WI38 (cell line): ENCODE data around the gene TMEM168.
"Not testable (repeated sequence)": the region's sequence is repeated elsewhere in the genome, so short reads cannot be mapped to it uniquely, and the experiment has no call there.

Source experiments
- H3K4me3 ChIP-seq: 2 replicates; pipeline ENCODE4 v1.5.1; 2011; ENCODE audit warnings: low read depth, mild to moderate bottlenecking, control low read depth, low read length
- CTCF ChIP-seq: IDR thresholded peaks from 2 replicates; pipeline ENCODE4 v1.5.1; 2012; ENCODE audit warnings: low read depth, mild to moderate bottlenecking, control low read depth, low read length

The TMEM168 gene

GRCh38 chr7:112745635-112746034 lies 44.6 kb downstream of the TMEM168 start:
- no peak overlapping the region for H3K4me3 ChIP-seq
- no peak for TF ChIP-seq CTCF

GRCh38 chr7:112744818-112745217 lies 45.4 kb downstream of the TMEM168 start:
- TF ChIP-seq CTCF = no peak
- no peak overlapping the region for H3K4me3 ChIP-seq

GRCh38 chr7:112743811-112744210 lies 46.4 kb downstream of the TMEM168 start:
- no peak for TF ChIP-seq CTCF
- no peak overlapping the region for H3K4me3 ChIP-seq

- no peak for TF ChIP-seq CTCF
These were observed 49.5 kb downstream of the TMEM168 start for GRCh38 chr7:112740667-112741066.

GRCh38 chr7:112739436-112740180 lies 50.6 kb downstream of the TMEM168 start:
- TF ChIP-seq CTCF = no peak
- H3K4me3 ChIP-seq = no peak overlapping the region

More at GRCh38 chr7:112740667-112741066, 49.5 kb downstream of the TMEM168 start:
- no peak overlapping the region for H3K4me3 ChIP-seq

- no peak for TF ChIP-seq CTCF
- no peak overlapping the region for H3K4me3 ChIP-seq
These were observed 54.9 kb downstream of the TMEM168 start for GRCh38 chr7:112735261-112735660.

GRCh38 chr7:112731324-112731723 lies 58.9 kb downstream of the TMEM168 start:
- H3K4me3 ChIP-seq = not testable (repeated sequence)

GRCh38 chr7:112726076-112726475 lies 64.1 kb downstream of the TMEM168 start:
- H3K4me3 ChIP-seq = no peak overlapping the region
- TF ChIP-seq CTCF = no peak
